Right cardiac atrium (tissue), 5 donors: ENCODE results near the gene BAZ1B. TPM values are rescaled to one million over a fixed set of nuclear protein-coding genes. Genes with fewer than 3 reads are reported as not detected.

ENCODE experiments used
- ATAC-seq, 2 donors: fragments of 200-7000 bp; cut with Tn5 transposase; one replicate each; pipeline versions ENCODE4 v1.8.0 to v1.9.1; 2020; ENCODE audit warnings: moderate library complexity in 2 of 2, mild to moderate bottlenecking in 1 of 2
- DNase-seq, 3 donors: peaks; one replicate each; pipeline ENCODE4 v3.0.0-alpha.2; 2020
- H3K27ac ChIP-seq: one replicate; pipeline ENCODE4 v1.5.1; 2013; ENCODE audit warnings: mild to moderate bottlenecking, low read length, control low read depth, moderate library complexity
- H3K27me3 ChIP-seq: one replicate; pipeline ENCODE4 v1.6.1; 2013; ENCODE audit not compliant: control insufficient read depth, insufficient read depth
- H3K4me1 ChIP-seq: one replicate; pipeline ENCODE4 v1.6.1; 2013; ENCODE audit warnings: low read length; ENCODE audit not compliant: control insufficient read depth, insufficient read depth
- H3K4me3 ChIP-seq: one replicate; pipeline ENCODE4 v1.5.1; 2013; ENCODE audit warnings: low read length, control low read depth
- H3K9me3 ChIP-seq: one replicate; pipeline ENCODE4 v1.6.1; 2013; ENCODE audit warnings: low read length; ENCODE audit not compliant: control insufficient read depth
- WGBS: extraction: QIAGEN DNeasy Blood & Tissue Kit; methylation state at CpG from one replicate; pipeline ENCODE4 v1.1.7; 2013; 5-methylcytosine and 5-hydroxymethylcytosine counted together
- intact Hi-C, 4 donors: fragments of 100-400 bp; cut with DNase I; formaldehyde crosslinking; loops; one replicate each; pipeline versions ENCODE4 v1.11.0 to v1.14.0; 2022 to 2023
- polyA plus RNA-seq: library from polyadenylated mRNA; stranded (reverse); fragments of 200-250 nt; gene quantifications from one replicate; pipeline ENCODE4 v1.2.3, GENCODE V29; 2013
- total RNA-seq, 4 donors: library from RNA; stranded (reverse); fragmentation: NEBNext Ultra II Directional; extraction: Animal tissue kit (Norgen Biotek cat#: 25700); gene quantifications; one replicate each; pipeline ENCODE4 v1.2.1, GENCODE V29; 2021
- donor health status: healthy with polysubstance abuse.
- donor health status: DM: no; HTN: yes; CAD: no.
- donor health status: DM: no; HTN: no; CAD: no.
- donor health status: DM: no; HTN: yes; CAD: no; lungs with severe emphysema.
- donor health status: DM: yes; HTN: yes; CAD: no.

The BAZ1B gene
- total and polyA plus RNA-seq, 5 donors, result 24.4 to 48.3 (median 45.1) TPM

- ATAC-seq (no peak), DNase-seq (no peak)
- Histone ChIP-seq H3K27ac (no peak overlapping the region), H3K4me1 (no peaks in the 10 kb centered on the region), H3K27me3 (no peaks in the 10 kb centered on the region), H3K4me3 (no peak overlapping the region), H3K9me3 (no peaks in the 10 kb centered on the region)
- WGBS, result 98% methylated on average over 3 of the region's 3 CpGs
- intact Hi-C loops, result no loop called here
Measured at GRCh38 chr7:73463260-73463659, 58.8 kb downstream of the BAZ1B start.

- 96% methylated on average over 3 of the region's 3 CpGs for WGBS
- H3K27ac ChIP-seq, result no peak overlapping the region
- H3K4me3 ChIP-seq, result no peak overlapping the region
- DNase-seq (no peak), ATAC-seq (no peak)
- no peaks in the 10 kb centered on the region for H3K27me3 ChIP-seq
- no peaks in the 10 kb centered on the region for H3K9me3 ChIP-seq
- no peaks in the 10 kb centered on the region for H3K4me1 ChIP-seq
- intact Hi-C loops, result no loop called here
Measured at GRCh38 chr7:73461782-73462285, 60.3 kb downstream of the BAZ1B start.

- intact Hi-C loops, result loop anchor here in 2 of 4 donors (5.0 to 10.0 kb wide), 2 partner anchors 112 to 120 kb away; no protein-coding TSS in a partner anchor
- ATAC-seq (peak in 1 of 2 donors; percentile 9), DNase-seq (no peak)
- no peaks in the 10 kb centered on the region for H3K9me3 ChIP-seq
- H3K27ac ChIP-seq, result no peak overlapping the region
- no peak overlapping the region for H3K4me3 ChIP-seq
- H3K27me3 ChIP-seq, result no peaks in the 10 kb centered on the region
- 53% methylated on average over 3 of the region's 3 CpGs for WGBS
- no peaks in the 10 kb centered on the region for H3K4me1 ChIP-seq
Measured at GRCh38 chr7:73454424-73454823, 67.7 kb downstream of the BAZ1B start.

- intact Hi-C loops, result loop anchor here in 2 of 4 donors (5.0 to 10.0 kb wide), 2 partner anchors 111 to 118 kb away; no protein-coding TSS in a partner anchor
- DNase-seq (no peak), ATAC-seq (peak in 1 of 2 donors; percentile 19)
- no peaks in the 10 kb centered on the region for H3K9me3 ChIP-seq
- no peak overlapping the region for H3K4me3 ChIP-seq
- H3K4me1 ChIP-seq, result no peaks in the 10 kb centered on the region
- no peak overlapping the region for H3K27ac ChIP-seq
- no peaks in the 10 kb centered on the region for H3K27me3 ChIP-seq
- 28% methylated on average over 2 of the region's 2 CpGs for WGBS
Measured at GRCh38 chr7:73452999-73453635, 69.0 kb downstream of the BAZ1B start.

GRCh38 chr7:73451780-73452398 is 70.2 kb downstream of the BAZ1B start:
- no peaks in the 10 kb centered on the region for H3K9me3 ChIP-seq
- intact Hi-C loops, result loop anchor here in 2 of 4 donors (5.0 to 10.0 kb wide), 2 partner anchors 110 to 117 kb away; no protein-coding TSS in a partner anchor
- no peaks in the 10 kb centered on the region for H3K27me3 ChIP-seq

GRCh38 chr7:73449422-73449821 is 72.7 kb downstream of the BAZ1B start:
- WGBS, result 83% methylated on average over 5 of the region's 5 CpGs
- H3K4me1 ChIP-seq, result no peaks in the 10 kb centered on the region
- intact Hi-C loops, result loop anchor here in 1 of 4 donors (10.0 kb wide), 1 partner anchor 105 kb away; no protein-coding TSS in a partner anchor
- ATAC-seq, result no peak
- H3K9me3 ChIP-seq, result no peaks in the 10 kb centered on the region
- DNase-seq, result no peak
- no peak overlapping the region for H3K4me3 ChIP-seq
- no peak overlapping the region for H3K27ac ChIP-seq
- no peaks in the 10 kb centered on the region for H3K27me3 ChIP-seq

More at GRCh38 chr7:73451780-73452398, 70.2 kb downstream of the BAZ1B start:
- 60% methylated on average over 5 of the region's 5 CpGs for WGBS
- no peak for DNase-seq
- Histone ChIP-seq H3K4me3 (no peak overlapping the region), H3K27ac (no peak overlapping the region), H3K4me1 (no peaks in the 10 kb centered on the region)
- ATAC-seq, result peak; percentile 65 to 69

- 81% methylated on average over 4 of the region's 4 CpGs for WGBS
- intact Hi-C loops, result loop anchor here in 1 of 4 donors (10.0 kb wide), 1 partner anchor 104 kb away; no protein-coding TSS in a partner anchor
- no peaks in the 10 kb centered on the region for H3K9me3 ChIP-seq
- no peaks in the 10 kb centered on the region for H3K27me3 ChIP-seq
- ATAC-seq, result no peak
- H3K4me3 ChIP-seq, result no peak overlapping the region
- H3K27ac ChIP-seq, result no peak overlapping the region
- no peak for DNase-seq
- no peaks in the 10 kb centered on the region for H3K4me1 ChIP-seq
Measured at GRCh38 chr7:73448609-73449008, 73.5 kb downstream of the BAZ1B start.

GRCh38 chr7:73447121-73447733 is 74.9 kb downstream of the BAZ1B start:
- no peak overlapping the region for H3K27ac ChIP-seq
- no peaks in the 10 kb centered on the region for H3K27me3 ChIP-seq
- no peaks in the 10 kb centered on the region for H3K9me3 ChIP-seq
- intact Hi-C loops, result loop anchor here in 1 of 4 donors (10.0 kb wide), 1 partner anchor 102 kb away; no protein-coding TSS in a partner anchor
- DNase-seq (no peak), ATAC-seq (no peak)
- WGBS, result 81% methylated on average over 5 of the region's 5 CpGs
- H3K4me3 ChIP-seq, result no peak overlapping the region
- no peaks in the 10 kb centered on the region for H3K4me1 ChIP-seq

- no peak overlapping the region for H3K27ac ChIP-seq
- 42% methylated on average over 4 of the region's 4 CpGs for WGBS
- DNase-seq (no peak), ATAC-seq (no peak)
- H3K9me3 ChIP-seq, result no peaks in the 10 kb centered on the region
- intact Hi-C loops, result loop anchor here in 1 of 4 donors (10.0 kb wide), 1 partner anchor 102 kb away; no protein-coding TSS in a partner anchor
- no peak overlapping the region for H3K4me3 ChIP-seq
- H3K4me1 ChIP-seq, result no peaks in the 10 kb centered on the region
- no peaks in the 10 kb centered on the region for H3K27me3 ChIP-seq
Measured at GRCh38 chr7:73446682-73447081, 75.4 kb downstream of the BAZ1B start.

GRCh38 chr7:73443548-73444255 is 78.4 kb downstream of the BAZ1B start:
- Histone ChIP-seq H3K27ac (no peak overlapping the region), H3K27me3 (no peaks in the 10 kb centered on the region), H3K4me3 (no peak overlapping the region), H3K4me1 (no peaks in the 10 kb centered on the region), H3K9me3 (no peaks in the 10 kb centered on the region)
- DNase-seq, result no peak
- 81% methylated on average over 12 of the region's 12 CpGs for WGBS
- ATAC-seq, result no peak
- intact Hi-C loops, result loop anchor here in 1 of 4 donors (10.0 kb wide), 1 partner anchor 99 kb away; no protein-coding TSS in a partner anchor
